ENCODE data around the gene SLC7A5.
"Not testable (repeated sequence)": the region's sequence is repeated elsewhere in the genome, so short reads cannot be mapped to it uniquely, and the experiment has no call there.

GRCh38 chr16:87868254-87869029 is 865 bp downstream of the SLC7A5 start:
- not testable (repeated sequence) for TF ChIP-seq LEF1 (IDR thresholded peaks at IDR 0.05; ENCODE audit: borderline replicate concordance); TARDBP (IDR thresholded peaks at IDR 0.05); BHLHE40 (IDR thresholded peaks at IDR 0.05; ENCODE audit: borderline replicate concordance); CTBP1 (IDR thresholded peaks at IDR 0.05; ENCODE audit: borderline replicate concordance); SP1 (IDR thresholded peaks at IDR 0.05); HDGF (IDR thresholded peaks at IDR 0.05; ENCODE audit: borderline replicate concordance); FOXM1 (IDR thresholded peaks at IDR 0.05; ENCODE audit: borderline replicate concordance); FOXK2 (IDR thresholded peaks at IDR 0.05); ARNT (IDR thresholded peaks at IDR 0.05); PKNOX1 (IDR thresholded peaks at IDR 0.05)

All from HEK293T (cell line).